HG03103 (cell line): ENCODE results near the gene PLCB3.

Experiments used
- ATAC-seq: cut with Tn5 transposase; IDR thresholded peaks from one replicate; pipeline ENCODE4 v1.9.1; 2021; ENCODE audit warnings: low read depth; ENCODE audit not compliant: unreplicated experiment

The PLCB3 gene

GRCh38 chr11:64284962-64285884 lies 33.9 kb downstream of the PLCB3 start, which contains the start of gene GPR137:
Gene GPR137, plus strand, starts transcription at chr11:64285848. Its CDS starts 677 bp downstream, at chr11:64286525.
- peak; percentile 41 for ATAC-seq

GRCh38 chr11:64285885-64286800 lies 34.8 kb downstream of the PLCB3 start:
- no peak for ATAC-seq

- no peak for ATAC-seq
Measured at GRCh38 chr11:64286801-64287159, 35.5 kb downstream of the PLCB3 start.

GRCh38 chr11:64287676-64288352 lies 36.5 kb downstream of the PLCB3 start:
- ATAC-seq: no peak

- no peak for ATAC-seq
Measured at GRCh38 chr11:64288353-64288750, 37.0 kb downstream of the PLCB3 start.

GRCh38 chr11:64289002-64289564 lies 37.8 kb downstream of the PLCB3 start:
- ATAC-seq: no peak

- ATAC-seq: no peak
Measured at GRCh38 chr11:64290352-64291261, 39.3 kb downstream of the PLCB3 start.

- no peak for ATAC-seq
Measured at GRCh38 chr11:64291262-64291751, 40.0 kb downstream of the PLCB3 start, which contains the start of gene KCNK4. Gene KCNK4, plus strand, starts transcription at chr11:64291302. Its CDS starts 1,717 bp downstream, at chr11:64293019.

GRCh38 chr11:64291752-64292459 lies 40.6 kb downstream of the PLCB3 start:
- ATAC-seq: no peak

GRCh38 chr11:64292460-64293254 lies 41.3 kb downstream of the PLCB3 start:
- no peak for ATAC-seq

GRCh38 chr11:64294774-64295173 lies 43.4 kb downstream of the PLCB3 start:
- ATAC-seq: no peak

GRCh38 chr11:64295760-64296159 lies 44.4 kb downstream of the PLCB3 start:
- no peak for ATAC-seq

- ATAC-seq: no peak
Measured at GRCh38 chr11:64296236-64296635, 44.9 kb downstream of the PLCB3 start.

- ATAC-seq: no peak
Measured at GRCh38 chr11:64296830-64297698, 45.7 kb downstream of the PLCB3 start.

GRCh38 chr11:64297699-64298358 lies 46.5 kb downstream of the PLCB3 start:
- ATAC-seq: no peak
